SW 1271 (cell line): Measurements from ENCODE around the gene LILRB2.
"Not testable (repeated sequence)": the region's sequence is repeated elsewhere in the genome, so short reads cannot be mapped to it uniquely, and the experiment has no call there.

Experiments used
- DNase-seq, 2 experiments: peaks; one replicate each; lab custom pipeline; 2025; lab: John Stamatoyannopoulos, UW

The LILRB2 gene

DNA sequence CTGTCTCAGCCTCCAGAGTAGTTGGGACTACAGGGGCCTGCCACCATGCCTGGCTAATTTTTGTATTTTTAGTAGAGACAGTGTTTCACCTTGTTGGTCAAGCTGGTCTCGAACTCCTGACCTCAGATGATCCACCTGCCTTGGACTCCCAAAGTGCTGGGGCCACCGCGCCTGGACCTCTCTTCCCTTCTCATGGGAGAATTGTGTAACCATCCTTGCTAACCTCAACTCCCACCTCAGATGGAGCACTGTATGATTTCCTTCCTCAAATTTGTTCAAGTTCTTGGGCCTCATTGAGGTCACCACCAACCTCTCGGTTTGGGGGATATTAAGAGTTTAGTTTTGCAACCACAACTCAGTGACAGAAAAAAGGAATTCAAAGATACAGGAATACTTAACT lies 21.3 kb upstream of the LILRB2 start:
- no peak for DNase-seq

DNA sequence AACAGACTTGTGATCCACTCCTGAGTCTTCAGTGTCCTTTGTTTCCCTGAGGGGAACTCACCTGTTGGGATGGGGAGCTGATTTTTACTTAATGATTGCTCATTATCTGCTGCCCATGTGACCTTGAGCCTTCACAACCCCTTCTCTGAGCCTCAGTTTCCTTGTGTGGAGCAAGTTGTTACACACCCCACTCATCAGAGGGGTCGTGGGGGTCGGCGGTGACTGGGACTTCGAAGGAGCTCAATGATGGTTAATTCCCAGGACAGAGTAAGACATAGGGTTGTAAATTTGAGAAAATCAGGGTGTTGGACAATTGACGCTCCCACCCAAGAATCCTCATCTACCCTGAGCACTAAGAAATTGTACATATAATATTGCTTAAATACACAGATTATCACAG lies 18.6 kb upstream of the LILRB2 start:
- DNase-seq = no peak

DNA sequence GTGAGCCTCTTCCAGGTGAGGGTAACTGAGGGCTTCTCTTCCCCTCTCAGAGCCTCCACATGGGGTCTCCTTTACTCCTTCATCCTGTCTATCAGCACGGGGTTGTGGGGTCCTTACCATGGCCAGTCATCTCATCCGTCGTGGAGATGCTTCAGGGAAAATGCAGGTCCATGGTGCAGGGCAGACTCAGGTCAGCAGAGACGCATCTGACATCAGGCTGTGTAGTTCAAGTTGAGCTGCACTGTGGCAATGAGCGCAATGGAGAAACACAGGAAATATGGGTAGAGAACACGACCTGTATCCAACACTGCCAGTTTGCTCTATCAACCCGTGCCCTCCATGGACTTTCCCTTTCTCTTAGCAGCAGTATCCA lies 18.2 kb upstream of the LILRB2 start:
- no peak for DNase-seq

DNA sequence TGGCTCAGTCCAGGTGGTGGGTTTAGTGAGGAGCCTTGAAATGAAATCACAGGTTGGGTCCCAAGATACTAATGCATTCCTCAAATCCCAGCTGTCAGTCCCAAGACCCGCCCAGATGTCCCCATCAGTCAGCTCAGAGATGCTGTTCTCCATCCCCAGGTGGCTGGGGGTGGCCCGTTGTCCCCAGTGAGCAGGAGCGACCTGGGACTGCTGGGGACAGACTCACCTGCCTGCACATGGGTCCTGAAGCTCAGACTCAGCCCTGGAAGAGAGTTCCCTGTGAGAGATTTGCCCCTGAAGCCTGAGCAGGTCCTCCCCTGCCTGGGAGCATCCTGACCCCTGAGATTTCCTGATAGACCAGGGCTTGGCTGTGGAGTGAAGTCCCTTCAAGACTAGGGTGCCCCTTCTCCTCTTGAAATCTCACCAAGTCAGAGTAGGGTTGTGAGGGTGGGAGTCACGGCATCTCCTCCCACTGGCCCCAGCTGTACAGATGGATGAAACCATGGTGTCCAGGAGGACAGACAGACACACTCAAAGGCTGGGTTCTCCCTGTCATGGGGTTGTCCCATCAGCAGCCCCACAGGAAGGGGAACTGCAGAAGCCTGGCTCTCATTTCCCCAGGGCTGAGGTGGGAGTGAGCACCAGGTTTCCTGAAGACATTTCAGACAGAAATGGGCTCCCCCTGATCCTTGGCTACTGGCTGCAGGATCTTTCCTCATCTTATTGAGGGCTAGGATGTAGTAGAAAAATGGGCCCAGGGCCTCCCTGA lies 17.6 kb upstream of the LILRB2 start:
- DNase-seq = no peak

DNA sequence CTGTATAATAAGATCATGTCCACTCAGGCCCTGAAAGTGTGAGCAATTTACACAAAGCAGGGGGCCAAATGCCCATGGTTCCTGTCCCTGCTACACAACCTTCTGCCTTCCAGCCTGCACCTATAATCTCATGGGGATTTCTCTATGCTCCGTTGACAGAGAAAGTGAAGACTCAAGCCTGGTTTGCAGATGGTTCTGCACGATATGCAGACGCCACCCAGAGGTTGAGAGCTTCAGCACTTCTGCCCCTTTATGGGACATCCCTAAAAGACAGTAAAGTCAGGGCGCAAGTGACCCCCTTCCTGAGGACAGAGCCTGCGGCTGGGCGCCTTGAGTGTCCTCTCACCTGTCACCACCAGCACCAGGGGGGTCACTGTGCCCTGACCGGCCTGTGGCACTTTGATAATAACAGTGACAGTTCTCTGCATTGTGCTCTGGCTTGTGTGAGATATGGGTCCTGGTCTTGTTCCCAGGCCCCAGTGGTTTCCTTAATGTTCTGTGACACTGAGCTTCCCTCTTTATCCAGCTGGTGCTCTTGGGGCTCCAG lies 16.9 kb upstream of the LILRB2 start:
- DNase-seq = no peak

DNA sequence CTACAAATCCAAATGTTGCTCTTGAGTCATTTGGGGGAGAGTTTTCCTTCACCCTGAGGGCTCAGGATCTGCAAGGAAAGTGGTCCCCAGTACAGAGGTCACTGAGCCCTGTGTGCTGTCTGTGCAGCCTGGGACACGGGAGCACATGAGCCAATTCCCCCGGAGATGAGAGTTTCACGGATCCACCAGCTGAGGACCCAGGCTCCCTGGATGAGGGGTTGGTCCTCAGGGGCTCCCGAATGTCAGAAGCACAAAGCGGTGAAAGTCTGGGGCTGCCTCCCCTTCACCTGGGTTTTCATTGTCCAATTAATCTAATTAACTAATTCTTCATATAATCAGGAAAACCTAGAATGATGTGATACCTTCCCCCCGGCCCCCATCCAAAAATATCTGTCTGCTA lies 13.6 kb upstream of the LILRB2 start:
- no peak for DNase-seq

DNA sequence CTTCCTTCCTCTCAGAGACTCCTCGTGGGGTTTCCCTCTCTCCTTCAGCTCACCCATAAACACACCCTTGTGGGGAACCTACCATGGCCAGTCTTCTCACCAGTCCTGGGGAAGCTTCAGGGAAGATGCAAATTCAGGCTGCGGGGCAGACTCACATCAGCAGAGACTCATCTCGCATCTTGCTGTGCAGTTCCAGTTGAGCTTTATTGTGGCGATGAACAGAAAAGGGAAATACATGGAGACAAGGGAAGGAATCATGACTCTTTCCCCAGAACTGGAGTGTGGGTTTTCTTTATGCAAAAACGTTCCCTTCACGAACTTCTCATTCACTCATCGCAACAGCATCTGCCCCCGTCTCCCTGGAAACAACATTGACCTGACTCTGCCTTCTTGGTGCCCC lies 8.2 kb upstream of the LILRB2 start:
- DNase-seq = not testable (repeated sequence)

DNA sequence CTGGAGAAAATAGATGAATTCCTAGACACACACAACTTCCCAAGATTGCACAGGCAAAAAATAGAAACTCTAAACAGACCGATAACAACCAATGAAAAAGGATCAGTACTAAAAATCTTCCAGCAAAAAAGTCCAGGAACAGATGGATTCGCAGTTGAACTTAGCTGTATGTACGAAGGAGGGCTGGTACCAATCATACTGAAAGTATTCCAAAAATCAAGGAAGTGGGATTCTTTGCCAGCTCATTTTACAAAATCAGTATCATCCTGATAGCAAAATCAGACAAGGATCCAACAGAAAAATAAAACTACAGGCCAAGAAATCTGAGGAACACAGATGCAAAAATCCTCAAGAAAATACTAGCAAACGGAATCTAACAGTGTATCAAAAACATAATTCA lies 6.5 kb upstream of the LILRB2 start:
- DNase-seq = no peak

DNA sequence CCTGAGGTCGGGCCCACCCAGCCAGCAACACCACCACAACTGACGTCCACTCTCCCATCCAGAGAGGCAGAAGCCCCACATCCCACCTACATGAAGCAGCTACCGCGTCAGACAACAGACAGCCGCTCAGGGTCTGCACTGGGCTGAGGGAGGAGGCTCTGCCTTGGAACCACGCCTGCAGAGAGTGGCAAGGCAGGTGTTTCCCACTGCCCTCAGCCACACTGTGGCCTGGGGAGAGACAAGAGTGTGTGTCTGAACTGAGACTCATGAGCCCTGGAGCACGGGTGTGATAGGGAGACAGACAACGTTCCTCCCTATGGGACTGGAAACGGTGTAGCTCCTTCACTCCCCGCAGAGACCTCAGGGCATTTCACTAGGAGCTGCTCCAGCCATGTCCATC lies 5.4 kb upstream of the LILRB2 start:
- DNase-seq = not testable (repeated sequence)

DNA sequence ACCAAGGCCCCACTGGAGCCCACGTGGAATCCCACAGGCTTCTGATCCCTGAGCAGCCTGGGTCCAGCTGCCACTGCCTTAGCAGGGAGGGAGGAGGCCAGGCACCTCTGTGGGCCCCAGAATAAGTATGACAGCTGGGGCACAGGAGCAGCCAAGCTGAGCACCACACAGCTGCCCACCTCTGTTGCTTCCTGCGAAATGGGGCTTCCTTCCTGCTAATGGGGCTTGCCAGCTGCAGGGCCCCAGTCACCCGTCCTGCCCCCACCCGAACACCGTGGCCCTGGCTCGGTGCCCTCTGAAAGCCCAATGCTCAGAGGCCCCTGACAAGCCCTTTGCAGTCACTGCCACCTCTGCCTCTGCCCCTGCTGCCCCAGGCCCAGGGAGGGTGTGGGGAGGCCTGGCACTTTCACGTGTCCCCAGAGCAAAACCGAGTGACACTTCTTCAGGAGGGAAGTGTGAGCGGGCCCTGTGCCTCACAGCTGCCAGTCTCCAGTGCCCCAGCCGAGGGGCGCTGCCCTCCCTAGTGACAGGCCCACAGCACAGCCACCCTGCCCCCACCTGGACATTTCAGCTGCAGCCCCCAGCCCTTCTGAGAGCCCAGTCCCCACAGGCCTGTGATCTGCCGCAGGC lies 4.6 kb upstream of the LILRB2 start:
- DNase-seq = not testable (repeated sequence)

DNA sequence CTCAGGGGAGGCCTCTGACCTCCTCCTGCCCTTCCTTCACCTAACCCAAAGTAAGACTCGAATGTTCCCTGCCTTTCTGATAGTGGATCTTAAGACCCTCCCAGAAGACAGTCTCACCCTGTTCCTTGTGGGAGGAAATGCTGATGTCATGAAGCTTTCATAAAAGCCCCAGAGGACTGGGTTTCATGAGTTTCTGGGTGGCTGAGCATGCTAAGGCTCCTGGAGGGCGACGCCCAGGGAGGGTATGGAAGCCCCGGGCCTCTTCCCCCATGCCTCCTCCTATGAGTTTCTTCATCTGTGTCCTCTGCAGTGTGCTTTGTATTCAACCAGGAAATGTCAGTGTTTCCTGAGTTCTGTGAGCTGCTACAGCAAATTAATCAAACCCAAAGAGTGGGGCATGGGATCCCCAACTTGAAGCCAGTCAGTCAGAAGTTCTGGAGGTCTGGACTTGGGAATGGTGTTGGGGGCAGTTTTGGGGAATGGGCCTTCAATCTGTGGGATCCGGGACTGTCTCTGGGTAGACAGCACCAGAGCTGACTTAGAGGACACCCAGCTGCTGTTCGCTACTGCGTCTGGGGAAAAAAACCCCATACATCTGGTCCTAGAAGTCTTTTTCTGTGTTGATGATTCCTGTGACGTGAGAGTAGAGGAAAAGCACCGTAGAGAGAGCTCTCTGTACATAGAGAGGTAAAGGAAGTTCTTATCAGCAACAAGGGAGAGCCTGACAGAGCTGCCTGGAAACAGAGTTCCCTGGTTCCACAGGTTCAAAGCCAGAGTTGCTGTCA lies 2.0 kb upstream of the LILRB2 start:
- DNase-seq = no peak

DNA sequence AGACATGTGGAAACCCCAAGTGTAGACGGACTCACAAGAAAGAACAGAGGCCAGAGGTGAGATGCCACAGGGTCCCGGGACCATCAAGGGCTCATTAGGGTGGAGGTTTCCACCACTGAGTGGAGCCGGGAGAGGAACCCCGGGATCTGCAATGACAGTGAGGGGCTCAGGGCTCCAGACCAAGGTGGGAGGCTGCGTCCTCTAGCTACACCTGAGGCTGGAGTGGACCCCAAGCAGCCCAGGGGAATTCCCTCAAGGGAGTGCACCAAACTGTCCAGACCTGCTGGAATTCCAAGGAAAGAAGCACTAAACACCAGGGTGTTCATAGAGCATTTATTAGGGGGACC lies 792 bp upstream of the LILRB2 start:
- DNase-seq = not testable (repeated sequence)

DNA sequence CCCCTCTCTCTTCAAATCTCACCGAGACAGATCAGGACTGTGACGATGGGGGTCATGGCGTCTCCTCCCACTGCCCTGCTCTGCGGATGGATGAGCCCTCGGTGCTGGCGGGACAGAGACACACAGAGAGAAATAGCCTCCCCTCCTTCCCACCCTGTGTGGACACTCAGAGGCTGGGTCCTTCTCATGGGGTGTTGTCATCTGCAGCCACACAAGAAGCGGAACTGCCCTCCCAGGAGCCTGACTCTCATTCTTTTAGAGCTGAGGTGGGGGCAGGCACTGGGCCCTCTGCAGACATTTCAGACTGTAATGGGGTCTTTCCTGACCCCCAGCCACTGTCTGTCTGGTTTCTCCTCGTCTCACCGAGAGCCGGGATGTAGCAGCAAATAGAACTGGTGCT lies 469 bp downstream of the LILRB2 start:
- DNase-seq = not testable (repeated sequence)

DNA sequence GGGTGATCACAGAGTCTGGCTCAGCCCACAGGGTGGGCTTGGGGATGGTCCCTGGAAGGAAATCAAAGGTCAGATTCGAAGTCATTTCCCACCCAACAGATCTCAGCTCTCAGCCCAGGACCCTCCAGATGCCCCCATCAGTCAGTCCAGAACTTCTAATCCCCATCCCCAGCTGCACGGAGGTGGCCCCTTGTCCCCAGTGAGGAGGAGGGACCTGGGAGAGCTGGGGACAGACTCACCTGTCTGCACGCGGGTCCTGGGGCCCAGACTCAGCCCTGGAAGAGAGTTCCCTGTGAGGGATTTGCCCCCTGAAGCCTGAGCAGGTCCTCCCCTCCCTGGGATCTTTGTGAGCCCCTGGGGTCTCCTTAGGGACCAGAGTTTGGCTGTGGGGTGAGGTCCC lies 885 bp downstream of the LILRB2 start:
- not testable (repeated sequence) for DNase-seq

DNA sequence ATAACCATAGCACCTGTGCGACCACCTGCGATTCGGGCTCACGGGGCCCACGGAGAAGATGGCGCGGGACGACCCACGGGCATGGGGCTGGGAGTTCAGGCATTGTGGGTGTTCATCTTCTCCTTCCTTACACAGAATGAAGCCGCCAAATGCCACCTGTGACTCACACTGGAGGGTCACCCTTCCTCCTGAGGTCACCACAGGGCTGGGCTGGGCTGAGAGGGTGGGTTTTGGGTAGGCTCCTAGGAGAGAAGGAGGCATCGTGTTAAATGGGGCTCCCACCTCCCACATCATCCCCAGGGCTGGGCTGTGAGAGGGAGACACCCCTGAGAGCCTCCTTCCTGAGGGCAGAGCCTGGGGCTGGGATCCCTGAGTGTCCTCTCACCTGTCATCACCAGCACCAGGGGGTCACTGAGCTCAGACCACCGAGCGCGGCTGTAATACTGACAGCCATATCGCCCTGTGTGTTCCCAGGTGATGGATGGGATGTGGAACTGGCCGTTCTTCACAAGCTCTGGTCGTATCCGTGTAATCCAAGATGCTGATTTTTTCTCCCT lies 1.4 kb downstream of the LILRB2 start:
- DNase-seq = no peak

DNA sequence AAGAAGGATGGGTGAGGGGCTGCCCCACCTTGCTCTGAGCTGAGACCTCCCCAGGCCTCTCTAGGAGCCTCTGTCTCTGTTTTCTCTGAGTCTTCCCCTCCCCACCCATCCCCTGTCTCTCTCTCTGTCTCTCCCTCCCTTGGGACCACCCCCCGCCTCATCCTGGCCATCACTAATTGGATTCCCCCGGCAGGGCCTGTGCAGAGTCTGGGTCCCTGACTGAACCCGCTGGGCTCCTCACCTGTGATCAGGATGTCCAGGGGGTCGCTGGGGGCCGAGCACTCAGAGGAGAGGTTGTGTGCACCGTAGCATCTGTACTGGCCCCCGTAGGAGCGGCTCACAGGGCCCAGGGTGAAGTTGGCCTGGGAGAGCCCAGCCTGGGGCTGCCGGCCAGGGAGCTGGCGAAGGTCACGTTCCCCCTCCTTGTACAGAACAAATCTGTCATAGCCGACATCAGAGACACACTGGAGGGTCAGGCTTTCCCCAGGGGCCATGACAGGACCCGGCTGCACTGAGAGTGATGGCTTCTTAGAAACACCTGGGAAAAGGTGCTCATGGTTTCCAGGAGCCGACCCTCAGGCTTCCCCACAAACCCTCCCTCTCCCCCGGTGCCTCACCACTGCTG lies 2.2 kb downstream of the LILRB2 start:
- DNase-seq = not testable (repeated sequence)

DNA sequence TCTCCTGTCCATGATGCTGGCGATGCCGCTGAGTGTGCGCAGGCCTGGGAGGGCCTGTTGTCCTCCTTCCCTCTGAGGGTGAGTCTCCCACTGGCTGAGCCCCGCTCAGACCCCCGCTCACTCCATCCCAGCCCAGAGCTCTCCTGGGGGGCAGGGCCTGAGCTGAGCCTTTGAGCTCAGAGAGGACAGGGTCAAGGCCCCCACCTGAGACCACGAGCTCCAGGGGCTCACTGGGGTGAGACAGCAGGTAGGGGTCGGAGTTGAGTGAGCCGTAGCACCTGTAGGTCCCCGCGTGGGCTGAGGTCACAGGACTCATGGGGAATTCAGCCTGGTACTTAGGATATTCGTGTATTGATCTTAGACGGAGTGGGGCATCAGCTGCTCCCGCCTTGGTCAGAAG lies 2.9 kb downstream of the LILRB2 start:
- not testable (repeated sequence) for DNase-seq

DNA sequence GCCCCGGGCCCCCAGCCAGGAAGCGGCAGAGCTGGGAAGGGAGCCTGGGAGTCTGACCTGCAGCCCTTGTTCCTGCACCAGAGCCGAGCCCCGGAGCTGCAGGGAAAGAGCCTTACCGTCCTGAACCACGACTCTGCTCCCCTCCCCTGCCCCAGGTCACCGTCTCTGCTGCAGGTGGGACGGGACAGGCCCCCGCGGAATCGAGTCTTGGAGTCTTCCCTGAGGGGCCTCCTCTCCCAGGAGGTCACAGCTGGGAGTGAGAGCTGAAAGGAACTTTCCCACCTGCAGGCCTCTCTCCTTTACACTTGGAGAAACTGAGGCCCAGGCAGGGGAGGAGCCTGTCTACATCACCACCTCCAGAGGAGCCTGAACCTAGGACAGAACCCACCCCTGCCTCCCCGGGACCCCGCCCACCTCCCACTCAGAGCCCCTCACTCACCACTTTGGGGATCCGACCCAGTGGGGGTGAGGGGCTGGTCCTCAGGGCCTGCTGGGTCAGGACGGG lies 3.7 kb downstream of the LILRB2 start:
- not testable (repeated sequence) for DNase-seq

DNA sequence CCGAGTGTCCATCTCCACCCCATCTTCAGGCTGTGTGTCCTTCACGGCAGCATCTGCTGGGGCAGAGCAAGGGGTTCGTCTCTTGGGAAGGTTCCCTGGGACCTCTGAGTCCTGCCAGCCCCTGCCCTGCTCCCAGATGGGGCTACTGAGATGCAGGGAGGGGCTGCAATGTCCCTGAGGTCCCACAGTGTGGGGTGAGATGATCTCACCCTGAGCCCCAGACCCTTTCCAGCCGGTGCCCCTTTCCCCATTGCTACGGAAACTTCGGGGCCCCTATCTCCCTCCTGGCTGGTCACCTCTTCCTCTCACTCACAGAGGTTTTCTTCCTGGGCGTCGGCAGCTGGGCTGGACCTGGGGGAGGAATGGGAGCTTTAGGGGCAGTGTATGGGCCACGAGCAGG lies 5.0 kb downstream of the LILRB2 start:
- DNase-seq = no peak

DNA sequence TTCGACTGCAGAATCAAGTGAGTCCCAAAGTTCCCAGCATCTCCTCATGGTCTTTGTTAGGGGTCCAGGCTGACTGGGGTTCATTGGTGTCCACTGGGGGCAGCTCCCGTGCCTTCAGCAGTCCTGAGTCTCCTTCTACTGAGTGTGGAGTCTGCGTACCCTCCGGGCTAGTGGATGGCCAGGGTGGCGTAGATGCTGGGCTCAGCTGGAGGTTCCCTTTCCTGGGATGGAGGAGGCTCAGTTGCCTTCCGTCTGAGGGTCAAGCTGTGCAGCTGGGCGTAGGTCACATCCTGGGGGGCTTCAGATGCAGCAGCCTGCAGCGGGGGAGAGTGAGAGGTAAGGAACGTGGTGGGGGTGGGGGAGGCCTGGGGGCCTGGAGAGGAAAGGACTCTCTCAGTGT lies 6.4 kb downstream of the LILRB2 start:
- DNase-seq = not testable (repeated sequence)

DNA sequence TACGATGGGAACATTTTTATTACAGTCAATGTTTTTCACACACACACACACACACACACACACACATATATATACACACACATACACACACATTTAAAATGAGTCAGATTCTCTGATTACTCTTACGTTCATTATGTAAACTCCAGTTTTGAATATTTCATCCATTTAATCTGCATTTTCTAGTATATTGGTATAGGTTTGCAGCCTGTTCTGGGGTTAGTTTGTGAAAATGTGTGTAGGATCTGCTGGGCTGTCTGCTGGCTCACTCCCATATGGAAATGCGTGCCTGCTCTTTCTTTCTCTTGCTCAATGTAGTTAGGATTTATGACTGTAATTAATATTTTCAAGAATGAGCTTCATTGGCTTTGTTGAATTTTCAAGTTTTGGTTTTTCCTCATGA lies 7.1 kb downstream of the LILRB2 start:
- no peak for DNase-seq

DNA sequence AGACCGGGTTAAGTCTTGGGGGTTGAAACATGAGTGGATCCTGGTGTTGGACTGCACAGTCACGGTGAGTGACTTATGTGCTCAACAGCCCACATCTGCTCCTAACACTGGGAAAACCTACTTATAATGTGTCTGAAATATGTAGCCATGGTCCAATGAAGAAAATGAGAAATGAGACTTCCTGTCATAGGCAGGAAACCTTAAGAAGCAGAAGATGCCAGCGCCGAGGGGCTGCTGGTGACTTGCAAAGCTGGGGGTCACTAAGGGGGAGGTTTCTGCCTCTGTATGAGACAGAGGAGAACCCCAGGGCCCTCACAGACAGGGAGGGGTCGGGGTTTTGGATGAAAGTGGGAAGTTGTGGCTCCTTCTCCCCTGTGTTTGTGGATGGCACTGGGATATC lies 8.7 kb downstream of the LILRB2 start:
- not testable (repeated sequence) for DNase-seq
